GM19351 (cell line): ENCODE measurements around the gene KRTAP5-2.

ENCODE experiments used
- ATAC-seq: cut with Tn5 transposase; IDR thresholded peaks from one replicate; pipeline ENCODE4 v1.9.1; 2021; ENCODE audit warnings: mild to moderate bottlenecking, moderate library complexity; ENCODE audit not compliant: unreplicated experiment

The KRTAP5-2 gene

DNA sequence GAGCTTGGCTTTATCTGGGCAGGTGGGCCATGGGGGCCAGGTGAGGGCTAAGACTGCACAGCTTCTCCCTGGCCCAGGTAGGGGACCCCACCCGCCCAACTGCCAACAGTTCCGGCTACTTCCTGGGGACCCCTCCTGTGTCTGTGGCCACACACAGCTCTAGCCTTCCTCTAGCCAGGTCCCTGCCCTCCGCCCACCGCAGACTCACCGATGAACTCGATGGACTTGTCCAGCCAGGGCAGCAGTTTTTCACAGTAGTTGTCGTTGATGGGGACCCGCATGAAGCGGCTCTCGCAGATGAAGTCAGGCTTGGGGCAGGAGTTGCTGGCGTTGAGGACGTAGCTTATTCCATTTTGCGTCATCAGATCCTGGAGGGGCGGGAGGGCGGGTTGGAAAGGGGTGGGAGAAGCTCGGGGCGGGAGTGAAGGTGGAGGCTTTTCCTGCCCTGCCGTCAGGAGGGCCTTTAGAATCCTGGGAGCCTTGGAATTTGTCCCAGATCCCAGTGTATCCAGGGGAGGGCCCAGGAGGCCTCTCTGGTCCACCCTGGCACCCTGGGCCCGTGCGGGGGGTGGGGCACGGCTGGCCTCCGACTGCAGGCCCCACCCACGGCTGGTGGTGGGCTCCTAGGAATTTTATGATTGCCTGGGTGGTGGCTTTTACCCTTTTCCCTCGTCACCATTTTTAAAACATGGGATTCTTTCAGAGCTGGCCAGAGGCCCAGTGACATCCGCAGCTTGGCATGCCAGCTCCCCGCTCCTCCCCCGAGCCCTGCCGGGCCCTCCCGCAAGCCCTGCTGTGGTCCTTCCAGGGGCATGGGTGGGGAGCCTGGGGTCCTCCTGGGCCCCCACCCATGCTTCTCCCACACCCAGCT, 40.0 kb downstream of the KRTAP5-2 start:
- no peak for ATAC-seq

- no peak for ATAC-seq
Observed at GRCh38 chr11:1557051-1557884, 40.8 kb downstream of the KRTAP5-2 start.

DNA sequence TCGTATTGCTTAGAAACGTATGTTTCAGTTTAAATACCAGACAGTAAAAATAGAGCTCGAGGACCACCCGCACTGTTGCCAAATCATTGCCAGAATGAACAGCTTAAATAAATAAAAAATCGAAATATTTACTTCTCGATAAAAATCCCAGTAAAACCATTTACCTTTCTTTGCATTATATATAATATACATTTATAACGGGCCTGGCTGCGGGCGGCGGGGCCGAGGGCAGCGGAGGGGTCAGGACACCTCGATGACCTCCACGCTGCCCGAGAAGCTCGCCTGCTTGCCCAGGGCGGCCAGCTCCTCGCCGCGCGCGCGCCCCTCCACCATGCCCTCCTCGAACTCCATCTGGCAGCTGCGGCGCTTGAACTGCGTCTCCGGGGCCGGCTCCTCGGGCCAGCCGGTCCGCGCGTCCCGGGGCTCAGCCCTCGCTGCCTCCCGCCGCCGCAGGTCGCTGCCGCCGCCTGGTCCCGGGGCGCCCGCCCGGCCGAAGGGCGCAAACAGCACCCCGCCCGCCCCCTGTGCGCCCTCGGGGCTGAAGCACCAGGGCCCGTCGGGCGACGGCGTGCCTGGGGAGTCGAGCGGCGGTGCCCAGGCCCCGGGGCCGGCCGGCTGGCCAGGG, 41.7 kb downstream of the KRTAP5-2 start:
- ATAC-seq = no peak

- ATAC-seq = no peak
Observed at GRCh38 chr11:1555713-1556153, 42.4 kb downstream of the KRTAP5-2 start.

- ATAC-seq = no peak
Observed at GRCh38 chr11:1554981-1555712, 42.9 kb downstream of the KRTAP5-2 start.

DNA sequence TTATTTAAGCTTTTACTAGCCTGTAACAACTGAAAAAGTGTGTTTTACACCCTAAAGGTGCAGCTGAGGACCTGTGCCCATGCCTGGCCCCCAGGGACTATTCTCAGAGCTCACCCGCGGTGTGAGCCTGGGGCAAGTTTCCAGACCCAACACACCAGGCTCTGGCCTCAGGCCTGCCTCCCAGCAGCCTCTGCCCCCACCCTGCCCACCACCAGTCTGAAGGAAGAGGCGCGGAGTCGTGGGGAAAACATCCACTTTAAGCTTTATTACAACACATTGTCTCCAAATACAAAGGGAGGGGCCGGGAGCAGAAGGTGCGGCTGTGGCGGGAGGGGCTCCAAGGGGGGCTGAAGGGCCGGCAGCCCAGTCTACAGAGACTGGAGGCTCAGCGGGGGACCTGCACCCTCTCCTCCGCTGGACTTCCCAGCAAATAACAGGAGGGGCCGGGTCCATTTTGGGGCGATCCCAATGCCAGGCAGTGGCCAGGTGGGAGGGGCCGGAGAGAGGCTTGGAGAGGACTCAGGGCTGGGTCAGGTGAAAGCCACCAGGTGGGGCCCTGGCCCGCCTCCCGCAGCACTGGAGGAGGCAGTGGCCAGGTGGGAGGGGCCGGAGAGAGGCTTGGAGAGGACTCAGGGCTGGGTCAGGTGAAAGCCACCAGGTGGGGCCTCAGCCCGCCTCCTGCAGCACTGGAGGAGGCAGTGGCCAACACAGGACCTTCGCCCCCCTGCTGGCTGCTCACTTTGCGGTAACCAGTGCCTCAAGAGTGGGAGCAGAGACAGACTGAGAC, 44.1 kb downstream of the KRTAP5-2 start:
- no peak for ATAC-seq

- no peak for ATAC-seq
Observed at GRCh38 chr11:1549338-1550330, 48.5 kb downstream of the KRTAP5-2 start.

DNA sequence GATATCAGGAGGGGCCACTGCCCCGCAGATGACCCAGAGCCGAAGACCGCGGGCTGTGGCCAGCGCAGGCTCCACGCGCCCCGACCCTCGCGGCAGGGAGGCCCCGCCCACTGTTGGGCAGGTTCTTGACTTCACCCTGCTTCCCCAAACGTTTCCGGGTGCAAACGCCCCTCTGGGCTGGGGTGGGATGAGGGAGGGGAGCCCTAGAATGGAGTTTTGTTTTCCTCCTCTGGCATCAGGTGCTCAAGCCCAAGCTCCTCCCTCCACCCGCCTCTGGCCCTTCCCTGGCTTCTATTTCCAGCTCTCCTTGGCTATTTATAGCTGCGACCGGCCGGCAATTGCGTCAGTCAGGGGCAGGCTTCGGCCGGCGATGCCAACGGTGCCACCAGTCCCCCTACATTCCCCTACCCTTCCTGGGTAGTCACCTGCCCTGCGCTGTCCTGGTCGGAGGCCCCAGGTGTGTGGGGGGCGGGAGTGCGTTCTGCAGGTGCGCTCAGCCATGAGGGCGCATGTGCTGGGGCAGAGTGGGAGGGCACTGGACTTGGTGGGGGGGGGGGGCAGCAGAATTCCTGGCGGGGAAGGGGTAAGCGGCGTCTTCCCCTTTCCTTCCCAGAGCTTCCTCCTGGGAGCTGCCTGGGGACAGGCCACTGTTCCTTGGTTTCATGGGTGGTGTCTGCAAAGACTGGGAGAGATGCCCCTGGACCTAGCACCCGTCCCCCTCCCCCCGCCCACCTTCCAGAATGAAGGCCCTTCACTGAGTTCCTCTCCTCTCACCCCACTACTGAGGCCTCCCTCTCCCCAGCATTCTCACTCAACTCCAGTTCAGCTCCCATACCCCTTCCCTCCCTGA, 49.6 kb downstream of the KRTAP5-2 start:
- no peak for ATAC-seq

- ATAC-seq = no peak
Observed at GRCh38 chr11:1547467-1548098, 50.5 kb downstream of the KRTAP5-2 start.
